ENCODE data around the gene PCDHB8.
"Not testable (repeated sequence)": the region's sequence is repeated elsewhere in the genome, so short reads cannot be mapped to it uniquely, and the experiment has no call there.

Gene PCDHB8

GRCh38 chr5:141184117-141184855 lies 6.7 kb downstream of the PCDHB8 start:
- DNase-seq (ENCODE audit: low read depth in 2 of 2): not testable (repeated sequence)

- peak in 1 of 2 donors; percentile 9 for DNase-seq (ENCODE audit: low read depth in 2 of 2)
Measured at GRCh38 chr5:141186897-141187512, 9.4 kb downstream of the PCDHB8 start, which contains the start of gene PCDHB9. PCDHB9 (plus strand) TSS chr5:141187161; CDS start chr5:141187319, 158 bp downstream.

GRCh38 chr5:141188682-141189081 lies 11.1 kb downstream of the PCDHB8 start:
- not testable (repeated sequence) for DNase-seq (ENCODE audit: low read depth in 2 of 2)

GRCh38 chr5:141189131-141189530 lies 11.5 kb downstream of the PCDHB8 start:
- not testable (repeated sequence) for DNase-seq (ENCODE audit: low read depth in 2 of 2)

DNA sequence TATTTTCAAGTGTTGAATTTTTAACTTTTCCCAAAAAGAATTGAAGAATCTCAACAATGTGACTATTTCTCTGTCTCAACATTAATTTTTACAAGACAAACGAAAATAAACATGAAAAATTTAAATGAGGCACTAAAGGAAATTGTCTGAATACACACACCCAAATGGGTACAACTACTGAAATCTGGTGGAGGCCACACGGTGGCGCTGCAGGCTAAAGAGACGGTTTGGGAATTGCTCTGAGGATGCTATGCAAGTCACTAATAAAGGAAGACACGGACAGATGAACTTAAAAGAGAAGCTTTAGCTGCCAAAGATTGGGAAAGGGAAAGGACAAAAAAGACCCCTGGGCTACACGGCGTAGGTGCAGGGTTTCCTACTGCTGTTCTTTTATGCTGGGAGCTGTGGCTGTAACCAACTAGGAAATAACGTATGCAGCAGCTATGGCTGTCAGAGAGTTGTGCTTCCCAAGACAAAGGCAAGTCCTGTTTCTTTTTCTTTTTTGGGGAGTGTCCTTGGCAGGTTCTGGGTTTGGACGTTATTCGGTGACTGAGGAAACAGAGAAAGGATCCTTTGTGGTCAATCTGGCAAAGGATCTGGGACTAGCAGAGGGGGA lies 14.6 kb downstream of the PCDHB8 start, which contains the start of gene PCDHB10:
Gene PCDHB10, plus strand, starts transcription at position 244 of the 616 bp plus-strand sequence. Its CDS starts 200 bp downstream, at position 444.
- DNase-seq (ENCODE audit: low read depth in 2 of 2): peak in 1 of 2 donors; percentile 18

DNA sequence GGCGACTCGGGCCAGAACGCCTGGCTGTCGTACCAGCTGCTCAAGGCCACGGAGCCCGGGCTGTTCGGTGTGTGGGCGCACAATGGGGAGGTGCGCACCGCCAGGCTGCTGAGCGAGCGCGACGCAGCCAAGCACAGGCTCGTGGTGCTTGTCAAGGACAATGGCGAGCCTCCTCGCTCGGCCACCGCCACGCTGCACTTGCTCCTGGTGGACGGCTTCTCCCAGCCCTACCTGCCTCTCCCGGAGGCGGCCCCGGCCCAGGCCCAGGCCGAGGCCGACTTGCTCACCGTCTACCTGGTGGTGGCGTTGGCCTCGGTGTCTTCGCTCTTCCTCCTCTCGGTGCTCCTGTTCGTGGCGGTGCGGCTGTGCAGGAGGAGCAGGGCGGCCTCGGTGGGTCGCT lies 16.7 kb downstream of the PCDHB8 start:
- DNase-seq (ENCODE audit: low read depth in 2 of 2): not testable (repeated sequence)

GRCh38 chr5:141196363-141196762 lies 18.8 kb downstream of the PCDHB8 start:
- DNase-seq (ENCODE audit: low read depth in 2 of 2): no peak

GRCh38 chr5:141199359-141200235 lies 22.0 kb downstream of the PCDHB8 start, which contains the start of gene PCDHB11:
PCDHB11 (plus strand) TSS chr5:141199627; CDS start chr5:141199775, 148 bp downstream.
- DNase-seq (ENCODE audit: low read depth in 2 of 2): no peak

DNA sequence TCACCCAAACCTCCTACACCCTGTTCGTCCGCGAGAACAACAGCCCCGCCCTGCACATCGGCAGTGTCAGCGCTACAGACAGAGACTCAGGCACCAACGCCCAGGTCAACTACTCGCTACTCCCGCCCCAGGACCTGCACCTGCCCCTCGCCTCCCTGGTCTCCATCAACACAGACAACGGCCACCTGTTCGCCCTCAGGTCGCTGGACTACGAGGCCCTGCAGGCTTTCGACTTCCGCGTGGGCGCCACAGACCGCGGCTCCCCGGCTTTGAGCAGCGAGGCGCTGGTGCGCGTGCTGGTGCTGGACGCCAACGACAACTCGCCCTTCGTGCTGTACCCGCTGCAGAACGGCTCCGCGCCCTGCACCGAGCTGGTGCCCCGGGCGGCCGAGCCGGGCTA lies 23.5 kb downstream of the PCDHB8 start:
- DNase-seq (ENCODE audit: low read depth in 2 of 2): not testable (repeated sequence)

GRCh38 chr5:141201646-141202045 lies 24.1 kb downstream of the PCDHB8 start:
- not testable (repeated sequence) for DNase-seq (ENCODE audit: low read depth in 2 of 2)

DNA sequence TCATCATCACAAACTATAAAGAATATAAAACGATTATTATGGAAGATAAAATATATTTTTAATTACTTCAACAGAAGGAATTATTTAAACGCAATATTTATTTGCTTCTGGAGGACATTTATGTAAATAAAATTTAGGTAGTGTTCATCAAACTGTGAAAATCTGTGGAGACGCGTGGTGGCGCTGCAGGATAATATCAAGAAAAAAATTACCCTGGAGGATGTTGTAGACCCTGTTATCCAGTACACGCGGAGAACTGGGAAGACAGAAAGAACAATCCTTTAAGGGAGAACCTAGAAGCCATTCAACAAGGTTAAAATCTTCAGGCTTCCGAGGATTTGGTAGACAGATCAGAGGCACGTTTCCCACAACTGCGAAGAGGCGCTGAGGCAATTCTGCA lies 30.9 kb downstream of the PCDHB8 start, which contains the start of gene PCDHB12:
Gene PCDHB12, plus strand, starts transcription at position 242 of the 400 bp plus-strand sequence. CDS start 189 bp downstream, outside the sequence.
- DNase-seq (ENCODE audit: low read depth in 2 of 2): no peak

- not testable (repeated sequence) for DNase-seq (ENCODE audit: low read depth in 2 of 2)
Measured at GRCh38 chr5:141210281-141210680, 32.7 kb downstream of the PCDHB8 start.

DNA sequence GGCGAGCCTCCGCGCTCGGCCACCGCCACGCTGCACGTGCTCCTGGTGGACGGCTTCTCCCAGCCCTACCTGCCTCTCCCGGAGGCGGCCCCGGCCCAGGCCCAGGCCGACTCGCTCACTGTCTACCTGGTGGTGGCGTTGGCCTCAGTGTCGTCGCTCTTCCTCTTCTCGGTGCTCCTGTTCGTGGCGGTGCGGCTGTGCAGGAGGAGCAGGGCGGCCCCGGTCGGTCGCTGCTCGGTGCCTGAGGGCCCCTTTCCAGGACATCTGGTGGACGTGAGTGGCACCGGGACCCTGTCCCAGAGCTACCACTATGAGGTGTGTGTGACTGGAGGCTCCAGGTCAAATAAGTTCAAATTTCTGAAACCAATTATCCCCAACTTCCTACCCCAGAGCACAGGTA lies 33.3 kb downstream of the PCDHB8 start:
- DNase-seq (ENCODE audit: low read depth in 2 of 2): not testable (repeated sequence)

DNA sequence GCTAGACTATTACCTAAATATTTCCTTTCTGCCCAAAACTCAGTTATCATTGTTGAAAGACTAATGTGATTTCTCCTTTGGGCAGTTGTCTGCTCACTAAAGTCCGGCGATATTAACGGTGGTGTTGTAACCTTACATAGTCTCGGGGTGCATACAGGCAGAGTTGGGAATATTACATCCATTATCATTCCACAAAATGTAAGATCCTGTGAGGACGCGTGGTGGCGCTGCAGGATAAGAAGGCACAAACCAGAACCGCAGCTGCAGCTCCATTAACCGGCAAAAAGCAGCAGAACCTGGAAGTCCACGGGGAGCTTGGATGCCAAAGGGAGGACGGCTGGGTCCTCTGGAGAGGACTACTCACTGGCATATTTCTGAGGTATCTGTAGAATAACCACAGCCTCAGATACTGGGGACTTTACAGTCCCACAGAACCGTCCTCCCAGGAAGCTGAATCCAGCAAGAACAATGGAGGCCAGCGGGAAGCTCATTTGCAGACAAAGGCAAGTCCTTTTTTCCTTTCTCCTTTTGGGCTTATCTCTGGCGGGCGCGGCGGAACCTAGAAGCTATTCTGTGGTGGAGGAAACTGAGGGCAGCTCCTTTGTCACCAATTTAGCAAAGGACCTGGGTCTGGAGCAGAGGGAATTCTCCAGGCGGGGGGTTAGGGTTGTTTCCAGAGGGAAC lies 36.2 kb downstream of the PCDHB8 start, which contains the start of gene PCDHB13:
Gene PCDHB13, plus strand, starts transcription at position 264 of the 684 bp plus-strand sequence. Its CDS starts 205 bp downstream, at position 469.
- DNase-seq (ENCODE audit: low read depth in 2 of 2): not testable (repeated sequence)

- not testable (repeated sequence) for DNase-seq (ENCODE audit: low read depth in 2 of 2)
Measured at GRCh38 chr5:141214583-141214982, 37.0 kb downstream of the PCDHB8 start.

GRCh38 chr5:141215504-141215903 lies 37.9 kb downstream of the PCDHB8 start:
- not testable (repeated sequence) for DNase-seq (ENCODE audit: low read depth in 2 of 2)

DNA sequence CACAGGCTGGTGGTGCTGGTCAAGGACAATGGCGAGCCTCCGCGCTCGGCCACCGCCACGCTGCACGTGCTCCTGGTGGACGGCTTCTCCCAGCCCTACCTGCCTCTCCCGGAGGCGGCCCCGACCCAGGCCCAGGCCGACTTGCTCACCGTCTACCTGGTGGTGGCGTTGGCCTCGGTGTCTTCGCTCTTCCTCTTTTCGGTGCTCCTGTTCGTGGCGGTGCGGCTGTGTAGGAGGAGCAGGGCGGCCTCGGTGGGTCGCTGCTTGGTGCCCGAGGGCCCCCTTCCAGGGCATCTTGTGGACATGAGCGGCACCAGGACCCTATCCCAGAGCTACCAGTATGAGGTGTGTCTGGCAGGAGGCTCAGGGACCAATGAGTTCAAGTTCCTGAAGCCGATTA lies 38.4 kb downstream of the PCDHB8 start:
- not testable (repeated sequence) for DNase-seq (ENCODE audit: low read depth in 2 of 2)

- no peak for DNase-seq (ENCODE audit: low read depth in 2 of 2)
Measured at GRCh38 chr5:141223112-141223783, 45.7 kb downstream of the PCDHB8 start, which contains the start of gene PCDHB14. PCDHB14 (plus strand) TSS chr5:141223343; CDS start chr5:141223506, 163 bp downstream.

DNA sequence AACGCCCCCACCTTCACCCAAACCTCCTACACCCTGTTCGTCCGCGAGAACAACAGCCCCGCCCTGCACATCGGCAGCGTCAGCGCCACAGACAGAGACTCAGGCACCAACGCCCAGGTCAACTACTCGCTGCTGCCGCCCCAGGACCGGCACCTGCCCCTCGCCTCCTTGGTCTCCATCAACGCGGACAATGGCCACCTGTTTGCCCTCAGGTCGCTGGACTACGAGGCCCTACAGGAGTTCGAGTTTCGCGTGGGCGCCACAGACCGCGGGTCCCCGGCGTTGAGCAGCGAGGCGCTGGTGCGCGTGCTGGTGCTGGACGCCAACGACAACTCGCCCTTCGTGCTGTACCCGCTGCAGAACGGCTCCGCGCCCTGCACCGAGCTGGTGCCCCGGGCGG lies 47.3 kb downstream of the PCDHB8 start:
- not testable (repeated sequence) for DNase-seq (ENCODE audit: low read depth in 2 of 2)

DNA sequence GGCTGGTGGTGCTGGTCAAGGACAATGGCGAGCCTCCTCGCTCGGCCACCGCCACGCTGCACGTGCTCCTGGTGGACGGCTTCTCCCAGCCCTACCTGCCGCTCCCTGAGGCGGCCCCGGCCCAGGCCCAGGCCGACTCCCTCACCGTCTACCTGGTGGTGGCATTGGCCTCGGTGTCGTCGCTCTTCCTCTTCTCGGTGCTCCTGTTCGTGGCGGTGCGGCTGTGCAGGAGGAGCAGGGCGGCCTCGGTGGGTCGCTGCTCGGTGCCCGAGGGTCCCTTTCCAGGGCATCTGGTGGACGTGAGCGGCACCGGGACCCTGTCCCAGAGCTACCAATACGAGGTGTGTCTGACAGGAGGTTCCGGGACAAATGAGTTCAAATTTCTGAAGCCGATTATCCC lies 47.8 kb downstream of the PCDHB8 start:
- not testable (repeated sequence) for DNase-seq (ENCODE audit: low read depth in 2 of 2)

Measured in stimulated activated CD4-positive, alpha-beta T cell treated with anti-CD3 and anti-CD28 coated beads, Interleukin-4, amount 100 ng/mL, for 48 hours (primary cell).